ENCODE results near the gene HCST. TPM values are rescaled to one million over a fixed set of nuclear protein-coding genes. Genes with fewer than 3 reads are reported as not detected.

Gene HCST
- total RNA-seq, 3 donors from 2014 or later, result 3.3 to 7.2 (median 3.5) TPM

DNA sequence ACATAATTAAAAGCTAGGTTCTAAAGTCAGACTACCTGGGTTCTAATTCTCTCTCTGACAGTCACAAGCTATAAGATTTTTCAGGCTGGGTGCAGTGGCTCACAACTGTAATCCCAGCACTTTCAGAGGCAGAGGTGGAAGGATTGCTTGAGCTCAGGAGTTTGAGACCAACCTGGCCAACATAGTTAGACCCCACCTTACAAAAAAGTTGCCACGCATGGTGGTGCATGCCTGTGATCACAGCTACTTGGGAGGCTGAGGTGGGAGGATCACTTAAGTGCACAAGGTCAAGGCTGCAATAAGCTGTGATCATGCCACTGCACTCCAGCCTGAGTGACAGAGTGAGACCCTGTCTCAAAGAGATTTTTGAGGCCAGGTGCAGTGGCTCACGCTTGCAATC lies 8.0 kb upstream of the HCST start:
- no peaks in the 10 kb centered on the region for H3K4me1 ChIP-seq
- no peak overlapping the region for H3K4me3 ChIP-seq
- no peak for DNase-seq (ENCODE audit: low spot score in 2 of 2)
- H3K27me3 ChIP-seq, result no peaks in the 10 kb centered on the region
- H3K9me3 ChIP-seq, result no peaks in the 10 kb centered on the region
- H3K27ac ChIP-seq, result no peak overlapping the region
- no peak for TF ChIP-seq POLR2A (IDR thresholded peaks at IDR 0.05)
- TF ChIP-seq, protein P1, sequence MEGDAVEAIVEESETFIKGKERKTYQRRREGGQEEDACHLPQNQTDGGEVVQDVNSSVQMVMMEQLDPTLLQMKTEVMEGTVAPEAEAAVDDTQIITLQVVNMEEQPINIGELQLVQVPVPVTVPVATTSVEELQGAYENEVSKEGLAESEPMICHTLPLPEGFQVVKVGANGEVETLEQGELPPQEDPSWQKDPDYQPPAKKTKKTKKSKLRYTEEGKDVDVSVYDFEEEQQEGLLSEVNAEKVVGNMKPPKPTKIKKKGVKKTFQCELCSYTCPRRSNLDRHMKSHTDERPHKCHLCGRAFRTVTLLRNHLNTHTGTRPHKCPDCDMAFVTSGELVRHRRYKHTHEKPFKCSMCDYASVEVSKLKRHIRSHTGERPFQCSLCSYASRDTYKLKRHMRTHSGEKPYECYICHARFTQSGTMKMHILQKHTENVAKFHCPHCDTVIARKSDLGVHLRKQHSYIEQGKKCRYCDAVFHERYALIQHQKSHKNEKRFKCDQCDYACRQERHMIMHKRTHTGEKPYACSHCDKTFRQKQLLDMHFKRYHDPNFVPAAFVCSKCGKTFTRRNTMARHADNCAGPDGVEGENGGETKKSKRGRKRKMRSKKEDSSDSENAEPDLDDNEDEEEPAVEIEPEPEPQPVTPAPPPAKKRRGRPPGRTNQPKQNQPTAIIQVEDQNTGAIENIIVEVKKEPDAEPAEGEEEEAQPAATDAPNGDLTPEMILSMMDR (IDR thresholded peaks at IDR 0.05), result no peak
- TF ChIP-seq POLR2AphosphoS5 (IDR thresholded peaks at IDR 0.05), result no peak
- intact Hi-C loops (cut with DNase I; ENCODE audit: low total_unique reads), result no loop called here
- H3K36me3 ChIP-seq, result no peaks in the 10 kb centered on the region

DNA sequence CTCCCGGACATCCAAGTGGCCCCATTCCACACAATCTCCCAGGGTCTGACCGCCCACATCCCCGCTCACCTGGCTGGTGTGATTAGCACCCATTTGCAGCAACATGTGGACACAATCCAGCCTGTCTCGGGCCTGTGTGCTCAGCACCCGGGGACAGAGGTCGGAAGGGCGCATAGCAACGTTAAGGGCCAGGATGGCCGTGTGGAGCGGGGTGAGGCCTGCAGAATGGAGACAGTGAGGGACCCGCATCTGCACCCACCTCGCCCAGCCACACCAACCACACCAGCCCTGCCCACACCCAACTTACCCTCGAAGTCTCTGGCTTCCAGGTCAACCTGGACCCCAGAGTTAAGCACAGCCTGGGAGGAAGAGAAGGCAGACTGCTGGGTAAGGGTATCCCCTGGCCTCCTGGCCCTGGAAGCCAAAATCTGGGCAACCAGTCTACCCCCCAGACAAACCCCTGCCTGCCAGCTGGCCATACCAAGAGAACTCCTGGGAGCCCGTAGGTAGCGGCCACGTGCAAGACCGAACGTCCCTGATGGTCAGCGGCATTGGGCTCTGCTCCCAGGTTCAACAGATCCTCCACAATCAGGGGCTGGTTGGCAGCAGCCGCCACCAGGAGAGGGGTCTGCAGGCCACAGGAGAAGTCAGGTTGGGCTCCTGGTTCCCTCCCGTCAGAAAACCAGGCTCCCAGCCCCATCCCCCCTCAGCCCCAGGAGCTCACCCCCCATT lies 6.3 kb upstream of the HCST start:
- Histone ChIP-seq H3K4me3 (no peak overlapping the region), H3K4me1 (no peaks in the 10 kb centered on the region), H3K9me3 (no peaks in the 10 kb centered on the region), H3K36me3 (no peaks in the 10 kb centered on the region), H3K27ac (no peak overlapping the region), H3K27me3 (no peaks in the 10 kb centered on the region)
- DNase-seq (ENCODE audit: low spot score in 2 of 2), result no peak
- intact Hi-C loops (cut with DNase I; ENCODE audit: low total_unique reads), result no loop called here
- TF ChIP-seq POLR2AphosphoS5 (IDR thresholded peaks at IDR 0.05), result no peak
- TF ChIP-seq POLR2A (IDR thresholded peaks at IDR 0.05), result no peak
- TF ChIP-seq, protein P1 (IDR thresholded peaks at IDR 0.05), result no peak

DNA sequence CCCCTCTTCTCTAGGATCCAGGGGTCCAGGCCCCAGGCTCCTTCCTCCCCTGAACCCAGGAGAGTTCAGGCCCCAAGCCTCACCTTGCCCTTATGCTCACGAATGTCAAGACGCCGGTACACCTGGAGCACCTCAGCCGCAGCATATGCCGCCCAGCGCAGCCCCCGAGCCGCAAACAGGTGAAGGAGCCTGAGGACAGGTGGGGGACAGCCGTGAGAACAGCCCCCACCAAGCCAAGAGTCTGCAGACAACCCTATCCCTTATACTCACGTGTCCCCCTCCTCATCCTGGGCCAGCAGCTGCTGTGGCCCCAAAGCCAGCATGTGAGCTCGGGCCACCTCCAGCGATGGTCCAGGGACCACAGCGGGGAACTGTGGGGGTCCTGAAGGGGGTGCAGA lies 5.7 kb upstream of the HCST start:
- no peaks in the 10 kb centered on the region for H3K27me3 ChIP-seq
- intact Hi-C loops (cut with DNase I; ENCODE audit: low total_unique reads), result no loop called here
- no peak overlapping the region for H3K4me3 ChIP-seq
- H3K27ac ChIP-seq, result no peak overlapping the region
- H3K4me1 ChIP-seq, result no peaks in the 10 kb centered on the region
- TF ChIP-seq POLR2AphosphoS5 (IDR thresholded peaks at IDR 0.05) (no peak), POLR2A (IDR thresholded peaks at IDR 0.05) (no peak)
- TF ChIP-seq, protein P1 (IDR thresholded peaks at IDR 0.05), result no peak
- no peaks in the 10 kb centered on the region for H3K9me3 ChIP-seq
- H3K36me3 ChIP-seq, result no peaks in the 10 kb centered on the region
- DNase-seq (ENCODE audit: low spot score in 2 of 2), result no peak

DNA sequence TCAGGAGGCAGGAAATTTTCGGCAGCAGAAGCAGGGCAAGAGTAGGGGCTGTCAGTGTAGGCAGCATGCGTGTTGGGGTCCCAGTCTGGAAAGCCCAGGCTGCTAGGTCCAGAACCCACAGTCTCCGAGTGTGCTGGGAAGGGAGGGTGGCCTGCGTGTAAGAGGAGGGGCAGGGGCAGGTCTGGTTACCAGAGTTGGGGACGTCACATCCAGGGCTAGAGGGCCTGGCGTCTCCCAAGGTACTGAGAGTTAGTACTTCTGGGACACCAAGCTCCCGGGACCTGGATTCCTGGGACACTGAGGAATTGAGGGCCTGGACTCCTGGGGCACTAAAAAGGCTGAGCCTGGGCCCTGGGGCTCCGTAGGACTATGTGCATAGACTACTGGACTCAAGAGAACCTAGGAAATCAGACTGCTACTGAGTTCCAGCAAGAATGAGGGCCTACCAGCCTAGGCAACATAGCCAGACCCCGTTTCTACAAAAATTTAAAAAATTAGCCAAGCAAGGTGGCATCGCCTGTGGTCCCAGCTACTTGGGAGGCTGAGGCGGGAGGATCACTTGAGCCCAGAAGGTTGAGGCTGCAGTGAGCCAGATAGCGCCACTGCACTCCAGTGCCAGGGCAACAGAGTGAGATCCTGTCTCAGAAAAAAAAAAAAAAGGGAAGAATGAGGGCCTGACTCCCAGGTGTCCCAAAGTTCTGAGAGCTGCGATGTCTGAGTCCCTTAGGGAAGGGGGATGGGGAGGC lies 4.5 kb upstream of the HCST start:
- TF ChIP-seq POLR2A (IDR thresholded peaks at IDR 0.05), result no peak
- no peak for TF ChIP-seq POLR2AphosphoS5 (IDR thresholded peaks at IDR 0.05)
- TF ChIP-seq, protein P1 (IDR thresholded peaks at IDR 0.05), result no peak
- DNase-seq (ENCODE audit: low spot score in 2 of 2), result no peak
- H3K36me3 ChIP-seq, result no peaks in the 10 kb centered on the region
- no peaks in the 10 kb centered on the region for H3K9me3 ChIP-seq
- H3K27ac ChIP-seq, result peak overlapping the region; percentile 12 to 84
- peaks cover 0 to 1% of the 10 kb centered on the region in 2 donors for H3K4me1 ChIP-seq
- H3K27me3 ChIP-seq, result no peaks in the 10 kb centered on the region
- H3K4me3 ChIP-seq, result peak overlapping the region; percentile 65 to 79 (median 68)
- intact Hi-C loops (cut with DNase I; ENCODE audit: low total_unique reads), result no loop called here

DNA sequence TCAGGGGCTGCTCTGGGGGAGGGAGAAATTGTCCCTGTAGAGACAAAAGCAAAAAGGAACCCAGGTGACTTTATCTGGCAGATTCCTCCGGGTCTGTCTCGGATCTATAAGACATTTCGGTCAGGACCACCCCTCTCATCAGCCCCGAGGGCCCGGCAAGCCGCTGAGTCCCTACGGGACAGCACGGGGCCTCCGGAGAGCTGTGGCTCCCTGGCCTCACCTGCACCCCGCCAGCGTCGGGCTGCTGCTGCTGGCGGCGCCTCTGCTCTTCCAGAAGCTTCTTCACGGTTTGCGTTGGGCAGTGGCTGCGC lies 3.9 kb upstream of the HCST start:
- peaks cover 0 to 7% of the 10 kb centered on the region in 2 donors for H3K4me1 ChIP-seq
- peak overlapping the region; percentile 84 to 85 for H3K27ac ChIP-seq
- DNase-seq (ENCODE audit: low spot score in 2 of 2), result no peak
- H3K27me3 ChIP-seq, result no peaks in the 10 kb centered on the region
- no peaks in the 10 kb centered on the region for H3K9me3 ChIP-seq
- H3K4me3 ChIP-seq, result peak overlapping the region; percentile 65 to 79 (median 68)
- no peaks in the 10 kb centered on the region for H3K36me3 ChIP-seq
- intact Hi-C loops (cut with DNase I; ENCODE audit: low total_unique reads), result no loop called here
- TF ChIP-seq POLR2A (IDR thresholded peaks at IDR 0.05), result no peak
- TF ChIP-seq, protein P1 (IDR thresholded peaks at IDR 0.05), result no peak
- TF ChIP-seq POLR2AphosphoS5 (IDR thresholded peaks at IDR 0.05), result no peak
